IMR-90 (cell line): ENCODE results near the gene CAPN2. TPM values are rescaled to one million over a fixed set of nuclear protein-coding genes. Genes with fewer than 3 reads are reported as not detected.

ENCODE experiments used
- ATAC-seq: fragments of 200-7000 bp; cut with Tn5 transposase; 2 replicates; pipeline ENCODE4 v1.9.1; 2020; ENCODE audit warnings: low read depth, mild to moderate bottlenecking, moderate library complexity
- BruUV-seq: library from RNA; stranded (reverse); fragments of 400-500 nt; replicated peaks from 2 replicates; lab custom pipeline; 2021; lab: Mats Ljungman, UMichigan
- CTCF ChIA-PET: fragments of 300-600 bp; formaldehyde crosslinking; extraction: SDS; loops from one replicate; lab custom pipeline; 2021; ENCODE audit warnings: antibody characterized with exemption; lab: Yijun Ruan, JAX
- POLR2A ChIA-PET: fragments of 300-600 bp; sonication (Branson Sonifier 250); formaldehyde crosslinking; loops from one replicate; lab custom pipeline; 2022; ENCODE audit warnings: antibody characterized with exemption; ENCODE audit not compliant: unreplicated experiment; lab: Charles Lee
- DNase-seq: peaks from one replicate; pipeline ENCODE4 v3.0.0; 2013
- H2AFZ ChIP-seq: replicated peaks from 2 replicates; pipeline ENCODE3; 2013; ENCODE audit warnings: low read length, mild to moderate bottlenecking; ENCODE audit not compliant: poor library complexity
- H2AK5ac ChIP-seq: 2 replicates; pipeline ENCODE4 v1.6.1; 2013; ENCODE audit warnings: low read depth, low read length, inconsistent platforms
- H2AK9ac ChIP-seq: replicated peaks from 2 replicates; pipeline ENCODE3; 2013; ENCODE audit warnings: mild to moderate bottlenecking, low read depth, low read length, moderate library complexity; ENCODE audit not compliant: poor library complexity
- H2BK120ac ChIP-seq: 2 replicates; pipeline ENCODE4 v1.6.1; 2013; ENCODE audit warnings: low read depth, low read length, inconsistent platforms
- H2BK15ac ChIP-seq: 3 replicates; pipeline ENCODE4 v1.6.1; 2013; ENCODE audit warnings: low read depth, low read length, inconsistent platforms
- H2BK20ac ChIP-seq: 2 replicates; pipeline ENCODE4 v1.6.1; 2013; ENCODE audit warnings: low read depth, mild to moderate bottlenecking, inconsistent platforms, low read length, moderate library complexity
- H2BK5ac ChIP-seq: 2 replicates; pipeline ENCODE4 v1.6.1; 2013; ENCODE audit warnings: mild to moderate bottlenecking, low read depth, low read length, inconsistent platforms; ENCODE audit not compliant: poor library complexity, severe bottlenecking
- H3K14ac ChIP-seq: replicated peaks from 2 replicates; pipeline ENCODE4 v1.6.1; 2013; ENCODE audit warnings: low read depth, low read length, inconsistent platforms
- H3K18ac ChIP-seq: 2 replicates; pipeline ENCODE4 v1.6.1; 2013; ENCODE audit warnings: low read depth, low read length, control low read depth
- H3K23ac ChIP-seq: 2 replicates; pipeline ENCODE4 v1.6.1; 2013; ENCODE audit warnings: low read depth, low read length, inconsistent platforms
- H3K27ac ChIP-seq: 2 replicates; pipeline ENCODE4 v1.5.1; 2013; ENCODE audit warnings: mild to moderate bottlenecking, control low read depth, low read length; ENCODE audit not compliant: insufficient read depth
- H3K27me3 ChIP-seq: 2 replicates; pipeline ENCODE4 v1.6.1; 2013; ENCODE audit warnings: low read length; ENCODE audit not compliant: control insufficient read depth, insufficient read depth
- H3K36me3 ChIP-seq: 2 replicates; pipeline ENCODE4 v1.6.1; 2013; ENCODE audit warnings: low read length, mixed read lengths; ENCODE audit not compliant: control insufficient read depth, insufficient read depth
- H3K4ac ChIP-seq: 2 replicates; pipeline ENCODE4 v1.6.1; 2013; ENCODE audit warnings: low read depth, low read length, inconsistent platforms
- H3K4me1 ChIP-seq: 2 replicates; pipeline ENCODE4 v1.6.1; 2013; ENCODE audit warnings: low read length, mixed read lengths; ENCODE audit not compliant: control insufficient read depth, insufficient read depth
- H3K4me2 ChIP-seq: 2 replicates; pipeline ENCODE4 v1.6.1; 2013; ENCODE audit warnings: low read depth, mild to moderate bottlenecking, control low read depth, low read length, moderate library complexity
- H3K4me3 ChIP-seq: 2 replicates; pipeline ENCODE4 v1.5.1; 2013; ENCODE audit warnings: low read depth, mild to moderate bottlenecking, control low read depth, low read length, moderate library complexity; ENCODE audit not compliant: insufficient read depth
- H3K56ac ChIP-seq: 2 replicates; pipeline ENCODE4 v1.6.1; 2013; ENCODE audit warnings: low read length, inconsistent platforms; ENCODE audit not compliant: insufficient read depth; ENCODE audit errors: extremely low read depth
- H3K79me1 ChIP-seq, 2 experiments: 2 replicates each; pipeline ENCODE4 v1.6.1; 2013; ENCODE audit warnings: low read length in 2 of 2, inconsistent platforms in 1 of 2, low read depth in 1 of 2
- H3K9ac ChIP-seq: 2 replicates; pipeline ENCODE4 v1.6.1; 2013; ENCODE audit warnings: low read depth, low read length, control low read depth
- H3K9me1 ChIP-seq: 2 replicates; pipeline ENCODE4 v1.6.1; 2013; ENCODE audit warnings: low read length, inconsistent platforms; ENCODE audit not compliant: insufficient read depth
- H3K9me3 ChIP-seq: 2 replicates; pipeline ENCODE4 v1.6.1; 2013; ENCODE audit warnings: low read length; ENCODE audit not compliant: control insufficient read depth, insufficient read depth
- H4K20me1 ChIP-seq: 2 replicates; pipeline ENCODE4 v1.6.1; 2013; ENCODE audit warnings: low read length, inconsistent platforms; ENCODE audit not compliant: insufficient read depth
- H4K5ac ChIP-seq: 2 replicates; pipeline ENCODE4 v1.6.1; 2013; ENCODE audit warnings: mild to moderate bottlenecking, low read depth, low read length, control low read depth
- H4K8ac ChIP-seq, 2 experiments: 2 replicates each; pipeline ENCODE4 v1.6.1; 2013; ENCODE audit warnings: low read depth in 2 of 2, low read length in 2 of 2, control low read depth in 1 of 2, inconsistent platforms in 1 of 2
- H4K91ac ChIP-seq: 2 replicates; pipeline ENCODE4 v1.6.1; 2013; ENCODE audit warnings: low read depth, low read length, inconsistent platforms; ENCODE audit not compliant: insufficient read depth
- BHLHE40 ChIP-seq: fragments of 150-350 bp; IDR thresholded peaks from 2 replicates; pipeline ENCODE4 v1.6.1; 2016; ENCODE audit warnings: mild to moderate bottlenecking, low read depth, low read length
- CHD1 ChIP-seq: IDR thresholded peaks from 2 replicates; pipeline ENCODE4 v1.6.1; 2012; ENCODE audit warnings: low read depth, low read length, improper control_type of control experiment
- CTCF ChIP-seq: conservative IDR thresholded peaks from 2 replicates; pipeline ENCODE4 v1.5.1; 2012; ENCODE audit warnings: mild to moderate bottlenecking, low read depth, low read length, improper control_type of control experiment
- ELK1 ChIP-seq: fragments of 150-350 bp; IDR thresholded peaks from 2 replicates; pipeline ENCODE4 v1.6.1; 2016; ENCODE audit warnings: low read depth, mild to moderate bottlenecking, low read length, moderate library complexity, borderline replicate concordance
- FOS ChIP-seq: fragments of 150-350 bp; IDR thresholded peaks from 2 replicates; pipeline ENCODE4 v1.6.1; 2016; ENCODE audit warnings: low read depth, low read length
- MAFK ChIP-seq: IDR thresholded peaks from 2 replicates; pipeline ENCODE4 v1.6.1; 2012; ENCODE audit warnings: low read depth, low read length, improper control_type of control experiment
- MAZ ChIP-seq: IDR thresholded peaks from 2 replicates; pipeline ENCODE4 v1.6.1; 2012; ENCODE audit warnings: low read depth, mild to moderate bottlenecking, low read length, improper control_type of control experiment, moderate library complexity, borderline replicate concordance
- MXI1 ChIP-seq: IDR thresholded peaks from 2 replicates; pipeline ENCODE4 v1.6.1; 2012; ENCODE audit warnings: low read depth, mild to moderate bottlenecking, low read length, moderate library complexity, borderline replicate concordance
- NFE2L2 ChIP-seq: fragments of 150-350 bp; IDR thresholded peaks from 2 replicates; pipeline ENCODE4 v1.6.1; 2016; ENCODE audit warnings: low read depth, mild to moderate bottlenecking, low read length
- POLR2A ChIP-seq: IDR thresholded peaks from 2 replicates; pipeline ENCODE4 v1.6.1; 2012; ENCODE audit warnings: mild to moderate bottlenecking, low read depth, low read length
- RAD21 ChIP-seq: IDR thresholded peaks from 2 replicates; pipeline ENCODE4 v1.6.1; 2012; ENCODE audit warnings: low read length, improper control_type of control experiment
- RCOR1 ChIP-seq: IDR thresholded peaks from 2 replicates; pipeline ENCODE4 v1.6.1; 2012; ENCODE audit warnings: mild to moderate bottlenecking, low read length, improper control_type of control experiment; ENCODE audit not compliant: insufficient replicate concordance
- RFX5 ChIP-seq: IDR thresholded peaks from 2 replicates; pipeline ENCODE4 v1.8.0; 2012; ENCODE audit warnings: low read depth, mild to moderate bottlenecking, low read length, moderate library complexity
- SMC3 ChIP-seq: fragments of 150-350 bp; IDR thresholded peaks from 2 replicates; pipeline ENCODE4 v1.6.1; 2016; ENCODE audit warnings: low read depth, mild to moderate bottlenecking, antibody characterized with exemption, low read length, moderate library complexity
- USF2 ChIP-seq: fragments of 150-350 bp; IDR thresholded peaks from 2 replicates; pipeline ENCODE4 v1.6.1; 2017; ENCODE audit warnings: mild to moderate bottlenecking, antibody characterized with exemption, low read length, low read depth
- WGBS, 2 experiments: methylation state at CpG; one replicate each; pipeline versions ENCODE4 v1.1.5 to v1.1.7; 2013; ENCODE audit warnings: missing lambda C conversion rate in 2 of 2; ENCODE audit not compliant: insufficient read length in 1 of 2; ENCODE audit errors: extremely low coverage in 2 of 2; 5-methylcytosine and 5-hydroxymethylcytosine counted together
- dilution Hi-C: fragments of 300-500 bp; cut with HindIII; formaldehyde crosslinking; loops from one replicate; pipeline ENCODE4 v1.14.3; 2018; ENCODE audit warnings: low sequenced_read_pairs; ENCODE audit not compliant: unreplicated experiment
- in situ Hi-C: fragments of 300-500 bp; cut with MboI; formaldehyde crosslinking; loops from 3 replicates; pipeline ENCODE4 v1.14.3; 2019; ENCODE audit warnings: low sequenced_read_pairs, inconsistent platforms, mixed read lengths
- intact Hi-C: fragments of 100-400 bp; cut with micrococcal nuclease; formaldehyde crosslinking; loops from 2 replicates; pipeline ENCODE4 v1.10.0; 2022
- polyA plus RNA-seq, 3 experiments: library from polyadenylated mRNA; depleted of rRNA; stranded (reverse); fragments of >200 nt; gene quantifications; 2 replicates each; pipeline ENCODE4 v1.2.3, GENCODE V29; 2012; ENCODE audit warnings: low replicate concordance in 1 of 3
- total RNA-seq: library from RNA; depleted of rRNA; stranded (reverse); fragments of >200 nt; gene quantifications from 2 replicates; pipeline ENCODE4 v1.2.3, GENCODE V29; 2012

The CAPN2 gene
- total and polyA plus RNA-seq, 2 of the 4 experiments (the other 2 are of a cell fraction), result 339 to 430 TPM

GRCh38 chr1:223815020-223815853, 102.9 kb downstream of the CAPN2 start:
- no peak overlapping the region for H2AK5ac ChIP-seq
- no TSS peak for BruUV-seq
- ChIA-PET CTCF (no interaction called here), POLR2A (no interaction called here)
- H2AFZ ChIP-seq, result no peak overlapping the region
- no peak overlapping the region for H3K18ac ChIP-seq
- ATAC-seq, result no peak
- no peaks in the 10 kb centered on the region for H3K9me3 ChIP-seq
- in situ Hi-C loops (no loop called here), intact Hi-C loops (loop anchor here (10.0 kb wide), 2 partner anchors 90 to 300 kb away; partner anchors contain the start of gene FBXO28), dilution Hi-C loops (no loop called here)
- no peak overlapping the region for H2BK120ac ChIP-seq
- H4K91ac ChIP-seq, result no peak overlapping the region
- H3K27ac ChIP-seq, result no peak overlapping the region
- peaks cover 2% of the 10 kb centered on the region for H3K4me1 ChIP-seq
- H3K4me3 ChIP-seq, result no peak overlapping the region
- peaks cover 7% of the 10 kb centered on the region for H3K9me1 ChIP-seq
- TF ChIP-seq MAFK (no peak), MXI1 (no peak), MAZ (no peak), ELK1 (no peak), CHD1 (no peak), BHLHE40 (no peak), RFX5 (no peak), CTCF (no peak), USF2 (no peak), SMC3 (no peak), POLR2A (no peak), RAD21 (no peak), NFE2L2 (no peak), FOS (no peak), RCOR1 (no peak)
- H3K4me2 ChIP-seq, result no peak overlapping the region
- no peak overlapping the region for H4K8ac ChIP-seq
- H3K27me3 ChIP-seq, result no peaks in the 10 kb centered on the region
- no peak overlapping the region for H3K56ac ChIP-seq
- no peak overlapping the region for H3K4ac ChIP-seq
- no peak overlapping the region for H2BK20ac ChIP-seq
- H3K14ac ChIP-seq, result no peak overlapping the region
- H3K79me1 ChIP-seq, result peaks cover 17 to 41% of the 10 kb centered on the region in 2 experiments; a peak in 3 of 4 replicates
- H4K5ac ChIP-seq, result no peak overlapping the region
- H2BK5ac ChIP-seq, result no peak overlapping the region
- H3K23ac ChIP-seq, result peak overlapping the region; percentile 1; the same call in 1 of the 2 replicates
- DNase-seq, result no peak
- no peak overlapping the region for H2AK9ac ChIP-seq
- H4K20me1 ChIP-seq, result peaks cover 11% of the 10 kb centered on the region; the same call in 1 of the 2 replicates
- H2BK15ac ChIP-seq, result no peak overlapping the region
- peaks cover 17% of the 10 kb centered on the region for H3K36me3 ChIP-seq
- no peak overlapping the region for H3K9ac ChIP-seq
- WGBS, 2 experiments, result 80% methylated on average over 1 of the region's 4 CpGs; no CpG with 5 or more reads in 1 of the 2 experiments
